GM18517 (cell line): ENCODE results near the gene RSRC2.
"Not testable (repeated sequence)": the region's sequence is repeated elsewhere in the genome, so short reads cannot be mapped to it uniquely, and the experiment has no call there.

Experiments used
- ATAC-seq: cut with Tn5 transposase; IDR thresholded peaks from one replicate; pipeline ENCODE4 v1.9.1; 2021; ENCODE audit warnings: mild to moderate bottlenecking, moderate library complexity; ENCODE audit not compliant: unreplicated experiment

RSRC2 gene, protein sequence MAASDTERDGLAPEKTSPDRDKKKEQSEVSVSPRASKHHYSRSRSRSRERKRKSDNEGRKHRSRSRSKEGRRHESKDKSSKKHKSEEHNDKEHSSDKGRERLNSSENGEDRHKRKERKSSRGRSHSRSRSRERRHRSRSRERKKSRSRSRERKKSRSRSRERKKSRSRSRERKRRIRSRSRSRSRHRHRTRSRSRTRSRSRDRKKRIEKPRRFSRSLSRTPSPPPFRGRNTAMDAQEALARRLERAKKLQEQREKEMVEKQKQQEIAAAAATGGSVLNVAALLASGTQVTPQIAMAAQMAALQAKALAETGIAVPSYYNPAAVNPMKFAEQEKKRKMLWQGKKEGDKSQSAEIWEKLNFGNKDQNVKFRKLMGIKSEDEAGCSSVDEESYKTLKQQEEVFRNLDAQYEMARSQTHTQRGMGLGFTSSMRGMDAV

GRCh38 chr12:122526683-122527477, at the start of gene RSRC2, which contains the start of gene KNTC1:
TSS of gene RSRC2 (minus strand) at chr12:122526936. CDS start at chr12:122526853, 83 bp downstream.
TSS of gene KNTC1 (plus strand) at chr12:122527249. CDS start at chr12:122530064, 2,815 bp downstream.
- peak; percentile 90 for ATAC-seq

GRCh38 chr12:122571821-122572220, 45.1 kb upstream of the RSRC2 start:
- ATAC-seq = no peak

GRCh38 chr12:122570006-122570405, 43.3 kb upstream of the RSRC2 start:
- not testable (repeated sequence) for ATAC-seq

GRCh38 chr12:122569288-122569687, 42.6 kb upstream of the RSRC2 start:
- no peak for ATAC-seq

DNA sequence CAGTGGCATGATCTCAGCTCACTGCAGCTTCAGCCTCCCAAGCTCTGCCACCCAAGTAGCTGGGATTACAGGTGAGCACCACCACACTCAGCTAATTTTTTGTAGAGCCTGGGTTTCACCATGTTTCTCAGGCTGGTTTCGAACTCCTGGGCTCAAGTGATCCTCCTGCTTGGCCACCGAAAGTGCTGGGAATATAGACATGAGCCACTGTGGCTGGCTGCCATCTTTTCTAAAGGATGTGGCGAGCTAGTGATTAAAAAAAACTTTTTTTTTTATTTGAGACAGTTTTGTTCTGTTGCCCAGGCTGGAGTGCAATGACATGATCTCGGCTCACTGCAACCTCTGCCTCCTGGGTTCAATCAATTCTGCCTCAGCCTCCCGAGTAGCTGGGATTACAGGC, 40.1 kb upstream of the RSRC2 start:
- ATAC-seq = not testable (repeated sequence)

- ATAC-seq = no peak
Observed at GRCh38 chr12:122563361-122563760, 36.6 kb upstream of the RSRC2 start.

- no peak for ATAC-seq
Observed at GRCh38 chr12:122560138-122560537, 33.4 kb upstream of the RSRC2 start.

GRCh38 chr12:122558745-122559641, 32.3 kb upstream of the RSRC2 start:
- ATAC-seq = no peak

GRCh38 chr12:122547330-122547729, 20.6 kb upstream of the RSRC2 start:
- no peak for ATAC-seq

DNA sequence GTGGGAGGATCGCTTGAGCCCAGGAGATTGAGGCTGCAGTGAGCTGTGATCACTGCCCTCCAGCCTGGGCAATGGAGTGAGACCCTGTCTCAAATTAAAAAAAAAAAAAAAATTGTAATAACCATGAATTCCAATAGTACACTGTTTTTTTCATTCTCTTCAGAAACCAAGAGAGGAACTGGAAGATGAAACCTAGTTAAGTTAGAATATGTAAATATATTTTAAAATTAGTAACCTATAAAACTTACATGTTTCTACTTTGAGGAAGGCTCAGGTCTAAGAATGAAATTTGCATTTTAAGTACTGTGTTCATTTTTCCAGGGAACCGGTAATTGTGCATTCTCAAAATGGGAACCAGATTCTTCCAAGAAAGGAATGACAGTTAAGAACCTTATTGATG, 19.1 kb upstream of the RSRC2 start:
- peak; percentile 70 for ATAC-seq

DNA sequence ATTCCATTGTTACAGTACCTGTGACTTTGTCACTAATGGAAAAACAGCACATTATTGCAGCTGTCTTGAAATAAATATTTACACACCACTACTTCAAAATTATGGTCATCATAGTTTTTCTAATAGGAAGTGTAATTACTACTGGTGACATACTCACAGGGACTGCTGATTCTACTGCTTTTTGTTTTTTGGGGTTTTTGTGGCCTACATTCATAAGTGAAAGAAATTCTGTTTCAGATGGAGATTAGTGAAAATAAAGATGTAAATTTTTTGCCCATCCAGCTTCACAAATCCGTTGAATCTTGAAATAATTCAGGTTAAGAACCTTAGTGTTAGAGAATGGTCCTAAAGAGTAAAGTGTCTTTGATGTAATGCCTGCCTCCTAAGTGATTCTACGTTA, 17.8 kb upstream of the RSRC2 start:
- no peak for ATAC-seq

- ATAC-seq = no peak
Observed at GRCh38 chr12:122538496-122538895, 11.8 kb upstream of the RSRC2 start.

- ATAC-seq = no peak
Observed at GRCh38 chr12:122537021-122537420, 10.3 kb upstream of the RSRC2 start.

DNA sequence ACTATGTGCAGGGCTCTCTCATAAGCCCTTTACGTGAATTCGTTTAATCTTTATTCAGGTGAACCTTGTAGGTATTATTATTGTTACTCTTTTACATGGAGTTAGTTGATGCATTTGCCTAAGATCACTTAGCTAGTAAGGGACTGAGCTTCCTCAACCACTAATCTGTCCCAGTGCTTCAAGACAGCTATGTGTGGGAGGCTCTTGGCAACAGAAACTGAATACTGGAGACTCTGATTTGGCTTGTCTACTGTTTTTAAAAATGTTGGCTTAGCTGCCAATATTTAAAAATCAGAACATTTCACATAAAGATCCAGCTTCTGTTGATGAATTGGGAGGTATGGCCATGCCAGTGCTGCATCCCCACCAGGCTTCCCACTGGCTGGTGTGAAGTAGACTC, 7.1 kb upstream of the RSRC2 start:
- ATAC-seq = no peak

GRCh38 chr12:122528992-122529391, 2.3 kb upstream of the RSRC2 start:
- no peak for ATAC-seq

DNA sequence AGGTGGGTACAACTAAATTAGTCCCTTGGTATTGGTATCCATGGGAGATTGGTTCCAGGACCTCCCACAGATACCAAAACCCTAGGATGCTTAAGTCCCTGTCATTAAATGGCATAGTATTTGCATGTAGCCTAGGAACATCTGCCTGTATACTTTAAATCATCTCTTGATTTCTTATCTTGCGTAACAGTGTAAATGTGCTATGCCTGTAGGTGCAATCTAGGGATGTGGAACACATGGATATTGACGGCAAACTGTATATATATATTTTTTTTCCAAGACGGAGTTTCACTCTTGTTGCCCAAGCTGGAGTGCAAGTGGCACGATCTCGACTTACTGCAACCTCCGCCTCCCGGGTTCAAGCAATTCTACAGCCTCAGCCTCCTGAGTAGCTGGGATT, 1.8 kb upstream of the RSRC2 start:
- no peak for ATAC-seq

DNA sequence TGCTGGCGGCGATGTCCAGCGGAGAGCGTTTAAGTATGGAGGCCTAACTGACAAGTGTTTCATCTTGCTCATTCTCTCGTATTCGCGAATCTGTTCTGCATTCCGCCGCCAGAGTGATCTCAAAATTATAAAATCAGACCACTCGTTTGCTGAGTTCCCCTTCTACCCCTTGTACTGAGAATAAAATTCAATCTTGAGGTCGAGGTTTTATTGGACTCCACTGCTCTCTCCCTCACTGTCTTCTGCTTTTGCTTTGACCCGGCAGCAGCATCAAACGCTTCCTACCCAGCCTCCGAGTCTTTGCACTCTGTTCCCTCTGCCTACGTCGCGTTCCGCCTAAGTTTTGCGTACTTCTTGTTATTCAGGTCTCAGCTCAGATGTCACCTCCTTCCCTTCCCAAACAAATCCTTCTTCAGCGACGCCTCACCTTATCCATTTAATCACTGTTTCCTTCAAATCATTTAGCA, 775 bp upstream of the RSRC2 start:
- no peak for ATAC-seq

DNA sequence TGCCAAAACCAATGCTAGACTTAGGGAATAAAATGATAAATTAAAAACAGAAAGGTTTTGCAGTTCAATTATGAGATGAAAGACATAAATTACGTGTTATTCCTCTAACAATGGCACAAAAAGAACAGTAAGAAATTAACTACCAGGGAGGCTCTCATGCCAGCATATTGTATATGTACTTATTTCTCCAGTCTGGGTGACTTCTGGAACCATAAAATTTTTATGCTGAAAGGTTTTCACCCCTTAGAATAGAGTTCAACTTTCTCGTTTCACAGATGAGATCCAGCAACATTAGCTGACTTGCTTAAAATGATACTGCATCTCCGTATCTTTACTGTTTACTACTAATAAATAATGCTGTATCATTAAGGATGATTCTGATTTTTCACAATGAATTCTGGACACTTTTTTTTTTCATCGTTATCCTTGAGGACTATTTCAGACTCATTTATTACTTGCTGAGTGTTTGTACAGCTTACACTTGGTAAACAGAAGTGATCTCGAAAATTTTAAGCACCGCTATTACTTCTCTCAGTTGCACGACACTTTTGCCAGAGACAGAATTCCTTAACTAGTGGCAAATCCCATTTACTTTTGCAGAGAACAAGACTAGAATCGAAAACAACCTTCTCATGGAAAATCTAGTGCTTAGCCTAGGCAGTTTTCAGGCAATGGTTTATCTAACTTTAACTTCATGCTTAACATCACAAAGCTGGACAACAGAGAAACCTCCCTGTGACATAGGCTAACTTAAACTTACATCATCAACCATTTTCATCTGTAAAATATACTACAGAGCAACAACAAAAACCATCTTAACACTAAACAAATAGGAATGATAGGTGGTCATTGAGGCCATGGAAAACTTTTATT, 2.7 kb downstream of the RSRC2 start:
- no peak for ATAC-seq

DNA sequence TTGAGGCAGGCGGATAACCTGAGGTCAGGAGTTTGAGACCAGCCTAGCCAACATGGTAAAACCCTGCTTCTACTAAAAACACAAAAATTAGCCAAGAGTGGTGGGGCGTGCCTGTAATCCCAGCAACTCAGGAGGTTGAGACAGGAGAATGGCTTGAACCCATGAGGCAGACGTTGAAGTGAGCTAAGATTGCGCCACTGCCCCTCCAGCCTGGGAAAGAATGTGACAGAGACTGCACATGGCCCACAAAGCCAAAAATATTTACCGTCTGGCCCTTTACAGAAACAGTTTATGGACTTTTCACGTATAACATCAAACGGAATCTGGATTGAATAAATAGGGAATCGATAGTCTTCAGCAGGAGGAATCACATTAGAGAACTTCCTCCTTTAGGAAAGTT, 3.5 kb downstream of the RSRC2 start:
- ATAC-seq = no peak

GRCh38 chr12:122520676-122521075, 6.1 kb downstream of the RSRC2 start:
- ATAC-seq = no peak
